HG03039 (cell line): Measurements from ENCODE around the gene STARD3NL.
"Not testable (repeated sequence)": the region's sequence is repeated elsewhere in the genome, so short reads cannot be mapped to it uniquely, and the experiment has no call there.

Experiments
- ATAC-seq: cut with Tn5 transposase; IDR thresholded peaks from one replicate; pipeline ENCODE4 v1.9.1; 2021; ENCODE audit warnings: mild to moderate bottlenecking, moderate library complexity; ENCODE audit not compliant: unreplicated experiment

STARD3NL gene

GRCh38 chr7:38262026-38262425, 84.0 kb downstream of the STARD3NL start:
- not testable (repeated sequence) for ATAC-seq

GRCh38 chr7:38262545-38262944, 84.5 kb downstream of the STARD3NL start:
- no peak for ATAC-seq

- ATAC-seq, result not testable (repeated sequence)
These were observed 85.2 kb downstream of the STARD3NL start for GRCh38 chr7:38263274-38263673.

- not testable (repeated sequence) for ATAC-seq
These were observed 86.6 kb downstream of the STARD3NL start for GRCh38 chr7:38264602-38265001.

- ATAC-seq, result not testable (repeated sequence)
These were observed 87.9 kb downstream of the STARD3NL start for GRCh38 chr7:38265958-38266357.

GRCh38 chr7:38269704-38270346, 91.8 kb downstream of the STARD3NL start:
- ATAC-seq, result not testable (repeated sequence)

- ATAC-seq, result not testable (repeated sequence)
These were observed 92.4 kb downstream of the STARD3NL start for GRCh38 chr7:38270405-38270804.

GRCh38 chr7:38273286-38273995, 95.4 kb downstream of the STARD3NL start, which contains the start of gene TARP:
TARP (minus strand) TSS chr7:38273636.
- no peak for ATAC-seq

GRCh38 chr7:38274486-38274885, 96.4 kb downstream of the STARD3NL start:
- ATAC-seq, result no peak

GRCh38 chr7:38274927-38275620, 97.0 kb downstream of the STARD3NL start:
- no peak for ATAC-seq

- no peak for ATAC-seq
These were observed 98.2 kb downstream of the STARD3NL start for GRCh38 chr7:38276096-38276877.

GRCh38 chr7:38280000-38280399, 102.0 kb downstream of the STARD3NL start:
- ATAC-seq, result no peak
